Karpas-422 (cell line): ENCODE data around the gene RETREG2. TPM values are rescaled to one million over a fixed set of nuclear protein-coding genes. Genes with fewer than 3 reads are reported as not detected.

Experiments
- DNase-seq: peaks from one replicate; pipeline ENCODE4 v3.0.0-alpha.2; 2015
- H2AFZ ChIP-seq: fragments of 200-600 bp; sonication (generic); 2 replicates; pipeline ENCODE4 v1.6.1; 2014; ENCODE audit warnings: antibody characterized with exemption, low read length, mixed read lengths
- H3K27ac ChIP-seq: fragments of 200-600 bp; sonication (generic); 2 replicates; pipeline ENCODE4 v1.5.1; 2014; ENCODE audit warnings: mild to moderate bottlenecking, low read length, moderate library complexity
- H3K27me3 ChIP-seq: fragments of 200-600 bp; sonication (generic); 2 replicates; pipeline ENCODE4 v1.6.1; 2014; ENCODE audit warnings: low read length, mixed read lengths
- H3K36me3 ChIP-seq: fragments of 200-600 bp; sonication (generic); 2 replicates; pipeline ENCODE4 v1.6.1; 2014; ENCODE audit warnings: low read length, mixed read lengths; ENCODE audit not compliant: insufficient read depth
- H3K4me1 ChIP-seq: fragments of 200-600 bp; sonication (generic); 2 replicates; pipeline ENCODE4 v1.6.1; 2014; ENCODE audit warnings: mild to moderate bottlenecking, low read length, mixed read lengths
- H3K4me2 ChIP-seq: fragments of 200-600 bp; sonication (generic); 2 replicates; pipeline ENCODE4 v1.6.1; 2014; ENCODE audit warnings: low read length, low read depth, mild to moderate bottlenecking; ENCODE audit not compliant: poor library complexity, severe bottlenecking
- H3K4me3 ChIP-seq: fragments of 200-600 bp; sonication (generic); 2 replicates; pipeline ENCODE4 v1.5.1; 2014; ENCODE audit warnings: mild to moderate bottlenecking, antibody characterized with exemption, low read length, mixed read lengths
- H3K79me2 ChIP-seq: fragments of 200-600 bp; sonication (generic); 2 replicates; pipeline ENCODE4 v1.6.1; 2014; ENCODE audit warnings: mild to moderate bottlenecking, low read length, mixed read lengths
- H3K9ac ChIP-seq: fragments of 200-600 bp; sonication (generic); 2 replicates; pipeline ENCODE4 v1.6.0; 2014; ENCODE audit warnings: low read length
- H3K9me2 ChIP-seq: fragments of 200-600 bp; sonication (generic), shearing (Covaris generic); replicated peaks from 2 replicates; pipeline ENCODE4 v1.6.0; 2014; ENCODE audit warnings: mild to moderate bottlenecking, low read length, moderate library complexity; ENCODE audit not compliant: insufficient read depth
- H3K9me3 ChIP-seq: fragments of 300-700, 200-600 bp; sonication (generic); 2 replicates; pipeline ENCODE4 v1.6.1; 2014; ENCODE audit warnings: low read length, mixed read lengths
- H4K20me1 ChIP-seq: fragments of 200-600 bp; sonication (generic); 2 replicates; pipeline ENCODE4 v1.6.1; 2014; ENCODE audit warnings: mild to moderate bottlenecking, antibody characterized with exemption, low read length, low read depth; ENCODE audit not compliant: insufficient read depth
- total RNA-seq: library from RNA; depleted of rRNA; stranded (reverse); fragments of >200 nt; shearing (Covaris generic); gene quantifications from 2 replicates; pipeline ENCODE4 v1.2.3, GENCODE V29; 2014; ENCODE audit warnings: low replicate concordance

RETREG2 gene
- total RNA-seq, 1 experiment from 2014 or later = 61.1 TPM

DNA sequence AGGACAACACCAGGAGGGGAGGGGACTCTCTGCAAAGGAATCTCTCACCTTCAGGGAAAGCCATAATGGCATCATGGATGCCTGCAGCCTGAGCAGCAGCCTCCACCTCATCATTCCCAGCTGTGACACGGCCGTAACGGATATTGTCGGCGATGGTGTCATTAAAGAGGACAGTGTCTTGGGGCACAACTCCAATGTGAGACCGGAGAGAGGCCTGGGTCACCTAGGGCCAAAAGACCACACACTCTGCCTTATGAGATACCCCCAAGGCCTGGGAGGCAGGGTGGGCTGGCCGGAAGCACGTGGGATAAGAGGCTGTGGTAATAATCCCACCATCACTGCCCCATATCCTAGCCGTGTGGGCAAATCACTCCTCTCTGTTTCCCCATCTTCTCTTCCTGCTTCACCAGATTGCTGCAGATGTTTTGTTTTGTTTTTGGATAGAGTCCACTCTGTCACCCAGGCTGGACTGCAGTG, 32.8 kb downstream of the RETREG2 start:
- no peak overlapping the region for H2AFZ ChIP-seq
- no peaks in the 10 kb centered on the region for H3K9me2 ChIP-seq
- no peaks in the 10 kb centered on the region for H4K20me1 ChIP-seq
- H3K4me3 ChIP-seq = no peak overlapping the region
- no peak overlapping the region for H3K4me2 ChIP-seq
- peak; percentile 32 for DNase-seq
- no peaks in the 10 kb centered on the region for H3K9me3 ChIP-seq
- no peaks in the 10 kb centered on the region for H3K27me3 ChIP-seq
- H3K27ac ChIP-seq = no peak overlapping the region
- H3K36me3 ChIP-seq = peaks cover 31% of the 10 kb centered on the region
- H3K4me1 ChIP-seq = peaks cover 14% of the 10 kb centered on the region
- H3K9ac ChIP-seq = no peak overlapping the region
- H3K79me2 ChIP-seq = 0 out of 2 replicates have a peak, but pooled peaks cover 6% of the 10 kb centered on the region

DNA sequence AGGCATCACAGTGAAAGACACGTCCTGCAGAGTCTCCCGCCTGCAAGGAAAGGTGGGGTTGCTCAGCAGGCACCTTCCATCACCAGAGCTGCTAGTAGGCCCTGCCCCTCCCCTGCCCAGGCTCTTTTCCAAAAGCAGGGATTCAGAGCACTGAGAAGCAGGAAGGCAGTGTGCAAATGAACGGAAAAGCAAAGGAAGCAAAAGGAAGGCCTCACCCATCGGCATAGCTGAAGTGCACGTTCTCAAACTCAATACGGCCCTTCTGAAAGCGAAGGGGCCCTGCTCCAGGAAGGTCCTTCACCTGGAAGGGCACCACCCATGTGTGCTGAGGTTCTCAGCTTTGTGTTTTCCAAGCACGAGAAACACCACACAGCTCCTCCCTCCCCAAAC, 34.9 kb downstream of the RETREG2 start:
- Histone ChIP-seq H3K36me3 (peaks cover 31% of the 10 kb centered on the region), H4K20me1 (no peaks in the 10 kb centered on the region)

DNA sequence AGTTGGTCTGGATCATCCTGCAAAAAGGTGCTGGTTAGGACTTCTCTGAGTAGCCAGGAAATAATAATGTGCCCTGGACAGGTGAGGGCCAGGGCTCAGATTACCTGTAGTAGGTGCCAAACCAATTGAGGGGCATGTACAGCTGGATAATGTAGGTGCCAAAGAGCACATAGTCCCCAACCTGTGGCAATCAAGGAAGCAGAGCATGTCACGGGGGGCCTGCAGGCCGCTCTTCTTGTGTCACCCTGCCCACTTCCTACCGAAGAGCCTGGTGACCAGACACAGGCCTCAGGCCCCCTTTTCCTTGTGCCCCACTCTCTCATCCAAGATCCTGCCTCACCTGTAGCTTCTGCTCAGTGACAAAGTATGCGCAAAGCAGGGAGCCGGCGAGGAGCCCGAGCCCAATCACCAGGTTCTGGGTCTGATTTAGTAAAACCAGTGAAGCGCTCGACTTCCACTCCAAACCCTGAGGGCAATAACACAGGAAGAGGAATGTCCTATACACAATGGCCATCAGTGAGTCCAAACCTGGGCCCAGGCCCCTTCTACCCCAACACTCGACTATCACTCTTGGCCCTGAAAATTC, 35.5 kb downstream of the RETREG2 start:
- H2AFZ ChIP-seq = no peak overlapping the region
- no peak overlapping the region for H3K9ac ChIP-seq
- peaks cover 27% of the 10 kb centered on the region for H3K36me3 ChIP-seq
- no peaks in the 10 kb centered on the region for H3K27me3 ChIP-seq
- peaks cover 20% of the 10 kb centered on the region for H3K4me1 ChIP-seq
- no peaks in the 10 kb centered on the region for H3K9me3 ChIP-seq
- no peak overlapping the region for H3K4me3 ChIP-seq
- no peak overlapping the region for H3K27ac ChIP-seq
- DNase-seq = peak; percentile 16
- H3K79me2 ChIP-seq = peaks cover 27% of the 10 kb centered on the region
- no peaks in the 10 kb centered on the region for H4K20me1 ChIP-seq
- no peak overlapping the region for H3K4me2 ChIP-seq
- no peaks in the 10 kb centered on the region for H3K9me2 ChIP-seq

More for the DNA sequence above, 34.9 kb downstream of the RETREG2 start:
- Histone ChIP-seq H3K79me2 (peaks cover 22% of the 10 kb centered on the region), H3K9me3 (no peaks in the 10 kb centered on the region), H3K4me1 (peaks cover 15% of the 10 kb centered on the region), H3K9ac (no peak overlapping the region), H2AFZ (no peak overlapping the region), H3K4me3 (no peak overlapping the region), H3K4me2 (no peak overlapping the region), H3K27ac (no peak overlapping the region), H3K9me2 (no peaks in the 10 kb centered on the region), H3K27me3 (no peaks in the 10 kb centered on the region)
- DNase-seq = peak; percentile 6

DNA sequence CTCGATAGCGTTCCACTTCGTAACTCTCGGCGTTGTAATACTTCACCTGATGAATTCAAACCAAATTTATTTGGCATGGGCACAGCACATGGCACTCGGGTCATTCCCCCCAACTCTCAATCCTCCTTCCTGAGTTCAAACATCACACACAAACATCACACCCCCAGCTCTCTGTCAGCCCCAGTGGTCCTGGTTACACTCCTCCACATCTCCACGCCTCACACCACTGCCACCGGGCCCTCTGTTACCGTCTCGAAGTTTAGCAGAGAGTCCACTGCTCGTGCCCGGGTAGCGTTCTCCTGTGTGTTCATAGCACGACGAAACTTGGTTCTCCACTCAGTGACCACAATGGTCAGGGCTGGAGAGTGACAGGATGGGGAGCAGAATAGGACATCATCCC, 36.1 kb downstream of the RETREG2 start:
- H3K79me2 ChIP-seq = peaks cover 27% of the 10 kb centered on the region
- H3K36me3 ChIP-seq = peaks cover 23% of the 10 kb centered on the region
- H3K4me3 ChIP-seq = no peak overlapping the region
- H2AFZ ChIP-seq = no peak overlapping the region
- peaks cover 24% of the 10 kb centered on the region for H3K4me1 ChIP-seq
- H3K4me2 ChIP-seq = no peak overlapping the region
- H3K27me3 ChIP-seq = no peaks in the 10 kb centered on the region
- H3K9ac ChIP-seq = no peak overlapping the region
- no peaks in the 10 kb centered on the region for H4K20me1 ChIP-seq
- H3K9me3 ChIP-seq = no peaks in the 10 kb centered on the region
- no peak overlapping the region for H3K27ac ChIP-seq
- no peak for DNase-seq
- H3K9me2 ChIP-seq = no peaks in the 10 kb centered on the region

GRCh38 chr2:219214786-219215185, 36.7 kb downstream of the RETREG2 start:
- Histone ChIP-seq H3K9me3 (no peaks in the 10 kb centered on the region), H2AFZ (no peak overlapping the region), H3K4me3 (no peak overlapping the region), H3K9me2 (no peaks in the 10 kb centered on the region), H3K4me1 (peaks cover 26% of the 10 kb centered on the region), H3K27me3 (no peaks in the 10 kb centered on the region), H3K4me2 (no peak overlapping the region), H3K9ac (no peak overlapping the region), H3K79me2 (peaks cover 27% of the 10 kb centered on the region), H3K27ac (no peak overlapping the region), H4K20me1 (no peaks in the 10 kb centered on the region), H3K36me3 (peaks cover 28% of the 10 kb centered on the region)
- DNase-seq = no peak

DNA sequence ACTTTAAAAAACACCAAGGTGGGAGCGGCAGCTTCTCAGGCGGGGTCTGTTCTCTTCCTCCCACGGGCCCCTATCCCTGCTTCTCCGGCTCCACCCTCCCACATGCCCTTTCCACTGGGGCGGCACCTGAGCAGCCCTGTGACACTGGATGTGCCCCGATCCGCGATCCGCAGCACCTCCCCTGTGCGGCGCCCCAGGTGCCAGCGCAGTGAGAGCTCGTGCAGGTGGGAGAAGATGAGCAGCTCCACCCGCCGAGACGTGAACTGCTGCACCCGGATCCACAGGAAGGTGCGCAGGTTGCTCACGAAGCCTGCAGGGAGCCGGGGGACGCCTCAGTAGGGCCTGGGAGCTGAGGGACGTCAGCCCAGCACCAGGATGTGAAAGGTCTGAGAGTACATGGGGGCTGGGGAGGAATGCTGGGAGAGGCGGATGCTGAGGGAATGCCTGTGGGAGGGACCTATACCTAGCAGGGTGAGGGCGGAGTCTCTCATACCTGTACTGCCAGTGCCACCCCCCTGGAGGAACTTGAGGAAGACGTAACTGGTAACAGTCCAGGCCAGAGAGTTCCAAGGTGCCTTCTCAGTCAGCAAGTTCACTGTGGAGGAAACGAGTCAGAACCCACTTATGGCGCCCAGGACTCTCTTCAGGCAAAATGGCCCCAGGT, 37.9 kb downstream of the RETREG2 start:
- Histone ChIP-seq H3K4me2 (no peak overlapping the region), H3K27me3 (no peaks in the 10 kb centered on the region)

GRCh38 chr2:219216535-219216915, 38.5 kb downstream of the RETREG2 start:
- H4K20me1 ChIP-seq = no peaks in the 10 kb centered on the region
- H3K36me3 ChIP-seq = peaks cover 28% of the 10 kb centered on the region
- peaks cover 26% of the 10 kb centered on the region for H3K4me1 ChIP-seq
- H3K9ac ChIP-seq = no peak overlapping the region
- H2AFZ ChIP-seq = no peak overlapping the region
- no peak overlapping the region for H3K4me3 ChIP-seq
- no peak for DNase-seq
- H3K9me2 ChIP-seq = no peaks in the 10 kb centered on the region
- no peaks in the 10 kb centered on the region for H3K9me3 ChIP-seq
- no peak overlapping the region for H3K4me2 ChIP-seq
- H3K27ac ChIP-seq = no peak overlapping the region
- H3K79me2 ChIP-seq = peaks cover 27% of the 10 kb centered on the region
- H3K27me3 ChIP-seq = no peaks in the 10 kb centered on the region

More for the DNA sequence above, 37.9 kb downstream of the RETREG2 start:
- peaks cover 28% of the 10 kb centered on the region for H3K36me3 ChIP-seq
- no peak overlapping the region for H3K4me3 ChIP-seq
- no peak overlapping the region for H2AFZ ChIP-seq
- no peak overlapping the region for H3K9ac ChIP-seq
- H3K79me2 ChIP-seq = peaks cover 27% of the 10 kb centered on the region
- H3K9me2 ChIP-seq = no peaks in the 10 kb centered on the region
- H4K20me1 ChIP-seq = no peaks in the 10 kb centered on the region
- H3K27ac ChIP-seq = no peak overlapping the region
- no peaks in the 10 kb centered on the region for H3K9me3 ChIP-seq
- no peak for DNase-seq
- peaks cover 26% of the 10 kb centered on the region for H3K4me1 ChIP-seq

DNA sequence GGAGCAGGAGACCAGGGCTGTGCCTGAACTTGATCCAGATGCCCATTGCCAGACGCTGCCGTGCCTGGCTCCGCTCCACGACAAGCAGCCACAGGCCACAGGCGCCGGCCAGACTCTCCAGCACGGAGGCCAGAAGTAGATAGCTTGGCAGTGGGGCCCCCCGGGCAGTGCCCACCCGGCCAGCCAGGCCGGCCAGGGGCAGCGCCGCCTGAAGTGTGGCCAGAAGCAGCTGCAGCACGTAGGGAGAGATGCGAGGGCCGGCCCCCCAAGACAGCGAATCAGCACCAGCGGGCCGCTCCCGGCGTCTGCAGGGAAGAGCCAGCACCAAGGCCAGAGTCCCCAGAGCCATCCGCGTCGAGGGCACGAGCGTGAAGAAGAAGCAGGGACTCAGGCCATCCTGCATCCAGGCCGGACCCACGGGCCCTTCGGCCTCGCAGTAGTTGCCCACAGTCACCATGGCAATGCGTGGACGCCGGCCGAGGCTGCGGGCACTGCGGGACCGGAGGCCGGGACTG, 40.2 kb downstream of the RETREG2 start:
- Histone ChIP-seq H3K27me3 (no peaks in the 10 kb centered on the region), H2AFZ (no peak overlapping the region), H3K4me1 (peaks cover 26% of the 10 kb centered on the region), H4K20me1 (no peaks in the 10 kb centered on the region), H3K79me2 (peaks cover 27% of the 10 kb centered on the region), H3K36me3 (peaks cover 24% of the 10 kb centered on the region; the same call in 1 of the 2 replicates), H3K9ac (peak overlapping the region; percentile 80), H3K9me2 (no peaks in the 10 kb centered on the region), H3K27ac (peak overlapping the region; percentile 51; the same call in 1 of the 2 replicates), H3K4me3 (peak overlapping the region; percentile 75), H3K9me3 (no peaks in the 10 kb centered on the region), H3K4me2 (peak overlapping the region; percentile 82)
- DNase-seq = no peak
